Measurements from ENCODE around the gene FKBP1A.
A peak's percentile ranks its signal among the peaks of the same experiment; 100 is the strongest.

DNA sequence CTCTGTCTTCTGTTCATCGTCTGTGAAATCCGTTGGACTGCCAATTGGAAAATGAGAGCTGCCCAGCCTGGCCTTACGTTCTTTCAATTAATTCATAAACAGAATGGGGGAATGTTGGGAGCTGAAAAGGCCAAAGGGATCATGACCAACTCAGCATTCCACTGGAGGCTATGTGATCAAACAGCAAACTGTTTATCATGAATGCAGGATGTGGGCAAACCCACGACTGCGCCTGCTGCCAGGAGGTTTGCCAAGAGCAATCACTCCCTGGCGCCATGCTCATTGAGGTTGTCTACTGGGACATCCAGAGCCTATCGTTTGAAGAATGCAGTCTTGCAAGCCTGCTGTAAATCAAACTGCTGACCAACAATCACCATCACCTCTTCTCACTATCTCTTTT is 9.3 kb upstream of the FKBP1A start:
- TF ChIP-seq, protein P1, sequence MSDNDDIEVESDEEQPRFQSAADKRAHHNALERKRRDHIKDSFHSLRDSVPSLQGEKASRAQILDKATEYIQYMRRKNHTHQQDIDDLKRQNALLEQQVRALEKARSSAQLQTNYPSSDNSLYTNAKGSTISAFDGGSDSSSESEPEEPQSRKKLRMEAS (IDR thresholded peaks at IDR 0.05; ENCODE audit: low read depth) = no peak
- peak; percentile 55 for TF ChIP-seq TCF12 (IDR thresholded peaks at IDR 0.05)
- TF ChIP-seq, protein P2, sequence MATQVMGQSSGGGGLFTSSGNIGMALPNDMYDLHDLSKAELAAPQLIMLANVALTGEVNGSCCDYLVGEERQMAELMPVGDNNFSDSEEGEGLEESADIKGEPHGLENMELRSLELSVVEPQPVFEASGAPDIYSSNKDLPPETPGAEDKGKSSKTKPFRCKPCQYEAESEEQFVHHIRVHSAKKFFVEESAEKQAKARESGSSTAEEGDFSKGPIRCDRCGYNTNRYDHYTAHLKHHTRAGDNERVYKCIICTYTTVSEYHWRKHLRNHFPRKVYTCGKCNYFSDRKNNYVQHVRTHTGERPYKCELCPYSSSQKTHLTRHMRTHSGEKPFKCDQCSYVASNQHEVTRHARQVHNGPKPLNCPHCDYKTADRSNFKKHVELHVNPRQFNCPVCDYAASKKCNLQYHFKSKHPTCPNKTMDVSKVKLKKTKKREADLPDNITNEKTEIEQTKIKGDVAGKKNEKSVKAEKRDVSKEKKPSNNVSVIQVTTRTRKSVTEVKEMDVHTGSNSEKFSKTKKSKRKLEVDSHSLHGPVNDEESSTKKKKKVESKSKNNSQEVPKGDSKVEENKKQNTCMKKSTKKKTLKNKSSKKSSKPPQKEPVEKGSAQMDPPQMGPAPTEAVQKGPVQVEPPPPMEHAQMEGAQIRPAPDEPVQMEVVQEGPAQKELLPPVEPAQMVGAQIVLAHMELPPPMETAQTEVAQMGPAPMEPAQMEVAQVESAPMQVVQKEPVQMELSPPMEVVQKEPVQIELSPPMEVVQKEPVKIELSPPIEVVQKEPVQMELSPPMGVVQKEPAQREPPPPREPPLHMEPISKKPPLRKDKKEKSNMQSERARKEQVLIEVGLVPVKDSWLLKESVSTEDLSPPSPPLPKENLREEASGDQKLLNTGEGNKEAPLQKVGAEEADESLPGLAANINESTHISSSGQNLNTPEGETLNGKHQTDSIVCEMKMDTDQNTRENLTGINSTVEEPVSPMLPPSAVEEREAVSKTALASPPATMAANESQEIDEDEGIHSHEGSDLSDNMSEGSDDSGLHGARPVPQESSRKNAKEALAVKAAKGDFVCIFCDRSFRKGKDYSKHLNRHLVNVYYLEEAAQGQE (IDR thresholded peaks at IDR 0.05; ENCODE audit: low read depth, low read length) = no peak
- TF ChIP-seq RXRA (IDR thresholded peaks at IDR 0.05; ENCODE audit: borderline replicate concordance, low read depth) = 0 out of 2 replicates have a peak, but pooled peaks have one; percentile 17
- TF ChIP-seq, protein P3, sequence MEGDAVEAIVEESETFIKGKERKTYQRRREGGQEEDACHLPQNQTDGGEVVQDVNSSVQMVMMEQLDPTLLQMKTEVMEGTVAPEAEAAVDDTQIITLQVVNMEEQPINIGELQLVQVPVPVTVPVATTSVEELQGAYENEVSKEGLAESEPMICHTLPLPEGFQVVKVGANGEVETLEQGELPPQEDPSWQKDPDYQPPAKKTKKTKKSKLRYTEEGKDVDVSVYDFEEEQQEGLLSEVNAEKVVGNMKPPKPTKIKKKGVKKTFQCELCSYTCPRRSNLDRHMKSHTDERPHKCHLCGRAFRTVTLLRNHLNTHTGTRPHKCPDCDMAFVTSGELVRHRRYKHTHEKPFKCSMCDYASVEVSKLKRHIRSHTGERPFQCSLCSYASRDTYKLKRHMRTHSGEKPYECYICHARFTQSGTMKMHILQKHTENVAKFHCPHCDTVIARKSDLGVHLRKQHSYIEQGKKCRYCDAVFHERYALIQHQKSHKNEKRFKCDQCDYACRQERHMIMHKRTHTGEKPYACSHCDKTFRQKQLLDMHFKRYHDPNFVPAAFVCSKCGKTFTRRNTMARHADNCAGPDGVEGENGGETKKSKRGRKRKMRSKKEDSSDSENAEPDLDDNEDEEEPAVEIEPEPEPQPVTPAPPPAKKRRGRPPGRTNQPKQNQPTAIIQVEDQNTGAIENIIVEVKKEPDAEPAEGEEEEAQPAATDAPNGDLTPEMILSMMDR (IDR thresholded peaks at IDR 0.05) = no peak
- no peak for TF ChIP-seq RFX5 (IDR thresholded peaks at IDR 0.05; ENCODE audit: low read length)

Data from SK-N-SH (cell line).